GM13976 (cell line): Measurements from ENCODE around the gene VPREB1.

Source experiments
- DNase-seq: peaks from one replicate; pipeline ENCODE4 v3.0.0; 2012; ENCODE audit warnings: low spot score
- in situ Hi-C: fragments of 300-500 bp; cut with MboI; formaldehyde crosslinking; loops from one replicate; pipeline ENCODE4 v1.12.0; 2022; ENCODE audit warnings: low sequenced_read_pairs, mixed read lengths, inconsistent platforms; ENCODE audit not compliant: unreplicated experiment
- TF ChIP-seq, protein P1 (sequence below): IDR thresholded peaks from 2 replicates; pipeline ENCODE4 v1.5.1; 2012; ENCODE audit warnings: borderline replicate concordance, mild to moderate bottlenecking; ENCODE audit not compliant: insufficient read depth; ENCODE audit errors: extremely low read depth, missing control alignments, control extremely low read depth

Gene VPREB1, protein sequence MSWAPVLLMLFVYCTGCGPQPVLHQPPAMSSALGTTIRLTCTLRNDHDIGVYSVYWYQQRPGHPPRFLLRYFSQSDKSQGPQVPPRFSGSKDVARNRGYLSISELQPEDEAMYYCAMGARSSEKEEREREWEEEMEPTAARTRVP

DNA sequence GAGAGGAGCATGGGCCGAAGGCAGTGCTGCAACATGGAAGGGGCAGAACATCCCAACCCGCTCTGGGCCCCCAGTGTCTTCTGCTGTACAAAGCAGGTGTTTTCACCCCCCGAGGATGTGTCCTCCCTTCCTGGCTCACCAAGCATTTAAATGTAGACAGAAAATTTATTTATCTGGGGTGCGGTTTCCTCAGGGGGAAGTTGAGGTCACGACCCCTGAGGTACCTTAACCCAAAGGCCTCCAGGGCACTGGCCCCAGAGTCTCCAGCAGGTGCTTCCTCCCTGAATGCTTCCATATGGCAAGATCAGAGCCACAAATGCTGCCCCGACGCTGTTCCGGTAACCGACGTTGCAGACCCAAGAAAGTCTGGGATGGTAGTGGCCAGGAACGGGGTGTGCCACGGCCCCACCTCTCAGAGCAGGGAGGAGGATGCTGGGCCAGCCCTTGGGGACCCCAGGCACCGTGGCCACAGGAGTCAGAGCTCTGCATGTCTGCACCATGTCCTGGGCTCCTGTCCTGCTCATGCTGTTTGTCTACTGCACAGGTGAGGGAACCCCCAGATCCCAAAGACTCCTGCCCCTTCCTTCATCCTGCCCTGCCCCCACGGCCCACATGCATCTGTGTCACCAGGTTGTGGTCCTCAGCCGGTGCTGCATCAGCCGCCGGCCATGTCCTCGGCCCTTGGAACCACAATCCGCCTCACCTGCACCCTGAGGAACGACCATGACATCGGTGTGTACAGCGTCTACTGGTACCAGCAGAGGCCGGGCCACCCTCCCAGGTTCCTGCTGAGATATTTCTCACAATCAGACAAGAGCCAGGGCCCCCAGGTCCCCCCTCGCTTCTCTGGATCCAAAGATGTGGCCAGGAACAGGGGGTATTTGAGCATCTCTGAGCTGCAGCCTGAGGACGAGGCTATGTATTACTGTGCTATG, at the start of gene VPREB1:
VPREB1 (plus strand) TSS at position 471 of the 935 bp plus-strand sequence; CDS start at position 499, 28 bp downstream.
- in situ Hi-C loops: no loop called here
- TF ChIP-seq, protein P1, sequence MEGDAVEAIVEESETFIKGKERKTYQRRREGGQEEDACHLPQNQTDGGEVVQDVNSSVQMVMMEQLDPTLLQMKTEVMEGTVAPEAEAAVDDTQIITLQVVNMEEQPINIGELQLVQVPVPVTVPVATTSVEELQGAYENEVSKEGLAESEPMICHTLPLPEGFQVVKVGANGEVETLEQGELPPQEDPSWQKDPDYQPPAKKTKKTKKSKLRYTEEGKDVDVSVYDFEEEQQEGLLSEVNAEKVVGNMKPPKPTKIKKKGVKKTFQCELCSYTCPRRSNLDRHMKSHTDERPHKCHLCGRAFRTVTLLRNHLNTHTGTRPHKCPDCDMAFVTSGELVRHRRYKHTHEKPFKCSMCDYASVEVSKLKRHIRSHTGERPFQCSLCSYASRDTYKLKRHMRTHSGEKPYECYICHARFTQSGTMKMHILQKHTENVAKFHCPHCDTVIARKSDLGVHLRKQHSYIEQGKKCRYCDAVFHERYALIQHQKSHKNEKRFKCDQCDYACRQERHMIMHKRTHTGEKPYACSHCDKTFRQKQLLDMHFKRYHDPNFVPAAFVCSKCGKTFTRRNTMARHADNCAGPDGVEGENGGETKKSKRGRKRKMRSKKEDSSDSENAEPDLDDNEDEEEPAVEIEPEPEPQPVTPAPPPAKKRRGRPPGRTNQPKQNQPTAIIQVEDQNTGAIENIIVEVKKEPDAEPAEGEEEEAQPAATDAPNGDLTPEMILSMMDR: no peak

DNA sequence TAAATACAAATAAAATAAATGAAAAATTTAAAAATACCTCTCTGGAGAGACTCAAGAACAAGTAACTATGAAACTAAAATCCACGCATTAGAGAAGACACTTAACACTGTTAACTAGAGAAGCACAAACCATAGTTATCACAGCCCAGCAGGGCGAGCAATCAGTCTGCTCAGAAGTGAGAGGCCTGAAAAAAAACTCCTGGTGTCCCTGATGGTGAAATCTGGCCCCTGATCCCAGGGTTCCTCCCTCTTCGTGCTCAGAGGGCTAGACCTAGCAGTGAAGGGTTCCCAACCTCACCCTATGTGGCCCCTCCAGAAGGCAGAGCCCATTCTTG, 49.7 kb upstream of the VPREB1 start:
- TF ChIP-seq, protein P1: no peak
- no peak for DNase-seq
- in situ Hi-C loops: no loop called here

More for the DNA sequence above, at the start of gene VPREB1:
- DNase-seq: no peak

DNA sequence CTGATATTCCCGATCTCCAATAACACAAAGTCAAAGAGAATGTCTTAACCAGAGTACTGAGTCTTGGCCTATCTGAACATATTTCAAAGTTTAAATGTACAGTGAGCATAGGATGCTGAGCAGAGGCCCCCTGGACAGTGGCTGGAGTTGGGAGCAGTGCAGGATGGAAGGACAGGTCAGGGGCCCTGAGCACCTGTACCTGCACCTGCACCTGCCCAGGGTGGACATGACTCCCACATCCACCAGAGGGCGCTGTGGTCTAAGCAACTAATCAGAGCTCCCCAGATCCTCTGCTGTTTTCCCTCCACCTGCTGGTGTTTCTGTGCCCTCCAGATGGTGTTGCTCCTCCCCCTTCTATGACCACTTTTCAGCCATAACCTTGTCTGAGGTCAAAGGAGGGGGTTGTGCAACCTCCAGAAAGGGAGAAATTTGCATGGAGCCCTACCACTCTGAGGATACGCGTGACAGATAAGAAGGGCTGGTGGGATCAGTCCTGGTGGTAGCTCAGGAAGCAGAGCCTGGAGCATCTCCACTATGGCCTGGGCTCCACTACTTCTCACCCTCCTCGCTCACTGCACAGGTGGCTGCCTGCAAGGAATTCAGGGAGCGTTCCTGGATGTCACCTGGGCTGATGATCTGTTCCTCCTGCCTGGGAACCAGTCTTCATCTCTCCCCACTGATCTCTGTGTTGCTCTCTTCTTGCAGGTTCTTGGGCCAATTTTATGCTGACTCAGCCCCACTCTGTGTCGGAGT, 49.1 kb upstream of the VPREB1 start:
- TF ChIP-seq, protein P1: peak; percentile 98
- peak; percentile 85 for DNase-seq
- in situ Hi-C loops: no loop called here

DNA sequence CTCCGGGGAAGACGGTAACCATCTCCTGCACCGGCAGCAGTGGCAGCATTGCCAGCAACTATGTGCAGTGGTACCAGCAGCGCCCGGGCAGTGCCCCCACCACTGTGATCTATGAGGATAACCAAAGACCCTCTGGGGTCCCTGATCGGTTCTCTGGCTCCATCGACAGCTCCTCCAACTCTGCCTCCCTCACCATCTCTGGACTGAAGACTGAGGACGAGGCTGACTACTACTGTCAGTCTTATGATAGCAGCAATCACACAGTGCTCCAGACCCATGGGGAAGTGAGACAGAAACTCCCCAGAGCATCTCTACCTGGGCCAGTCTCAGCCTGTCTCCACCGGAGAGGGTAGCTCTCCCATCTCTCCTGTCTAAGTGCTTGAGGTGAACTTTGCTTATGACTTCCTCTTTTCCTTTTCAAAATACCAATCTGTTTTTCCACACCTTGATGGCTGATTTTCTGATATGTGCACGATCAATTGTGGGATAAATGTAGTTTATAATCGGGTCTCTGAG, 48.5 kb upstream of the VPREB1 start:
- DNase-seq: peak; percentile 76
- in situ Hi-C loops: no loop called here
- TF ChIP-seq, protein P1: no peak

DNA sequence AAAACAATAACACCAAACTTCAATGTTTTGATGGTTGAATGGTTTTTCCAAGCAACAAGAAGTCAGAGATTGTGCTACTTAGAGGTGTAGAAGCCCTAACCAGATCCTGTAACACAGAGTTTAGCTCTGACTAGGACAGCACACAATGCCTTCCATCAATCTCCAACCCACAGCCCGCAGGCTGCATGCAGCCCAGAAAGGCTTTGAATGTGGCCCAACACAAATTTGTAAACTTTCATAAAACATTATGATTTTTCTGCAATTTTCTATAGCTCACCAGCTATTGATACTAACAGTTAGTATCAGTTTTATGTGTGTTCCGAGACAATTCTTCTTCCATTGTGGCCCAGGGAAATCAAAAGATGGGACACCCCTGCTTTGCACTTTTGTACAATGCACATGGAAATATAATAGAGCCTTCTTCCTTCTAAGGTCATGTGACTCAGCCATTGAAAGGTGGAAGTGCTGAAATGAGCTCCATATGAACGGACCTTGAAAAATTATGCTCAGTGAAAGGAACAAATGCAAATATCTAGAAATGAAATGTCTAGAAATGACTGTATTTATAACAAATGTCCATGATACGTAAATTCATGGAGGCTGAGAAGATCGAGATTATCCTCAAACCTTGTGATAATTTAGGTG, 47.6 kb upstream of the VPREB1 start:
- TF ChIP-seq, protein P1: no peak
- no peak for DNase-seq
- in situ Hi-C loops: no loop called here

DNA sequence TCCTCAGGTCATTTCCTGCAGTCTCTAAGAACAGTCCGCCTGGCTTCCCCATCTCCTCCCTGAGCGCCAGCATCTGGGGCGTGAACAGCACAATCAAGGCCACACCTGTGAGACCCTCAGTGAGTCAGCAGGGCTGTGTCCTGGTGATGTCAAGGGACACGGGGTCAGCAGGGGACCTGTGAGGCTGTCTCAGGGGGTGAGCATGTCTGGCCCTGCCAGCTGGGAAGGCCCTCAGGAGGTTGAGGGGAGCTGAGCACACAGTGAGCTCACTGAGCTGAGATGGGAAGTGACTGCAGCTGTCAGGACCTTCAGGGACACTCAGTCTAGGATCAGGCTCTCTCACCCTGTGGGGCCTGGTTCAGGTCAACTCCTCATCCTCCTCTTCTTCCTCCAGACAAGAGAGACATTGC, 46.6 kb upstream of the VPREB1 start:
- in situ Hi-C loops: no loop called here
- DNase-seq: no peak
- TF ChIP-seq, protein P1: no peak
